A549 (cell line): Measurements from ENCODE around the gene PFN3.

Experiments used
- CTCF ChIP-seq: fragments of >200 bp; sonication (Bioruptor Twin); formaldehyde crosslinking; IDR thresholded peaks from 3 replicates; pipeline ENCODE4 v1.5.1; 2016
- KDM5A ChIP-seq: fragments of 200-600 bp; sonication (generic); IDR thresholded peaks from 2 replicates; pipeline ENCODE4 v1.6.1; 2016; ENCODE audit warnings: antibody characterized with exemption, mild to moderate bottlenecking
- MAFK ChIP-seq: fragments of 450-650 bp; IDR thresholded peaks from 2 replicates; pipeline ENCODE4 v1.6.1; 2014; ENCODE audit not compliant: partially characterized antibody
- MYC ChIP-seq: IDR thresholded peaks from 2 replicates; pipeline ENCODE4 v1.6.1; 2012; ENCODE audit warnings: mild to moderate bottlenecking, inconsistent platforms, low read length, improper control_type of control experiment, borderline replicate concordance
- TF ChIP-seq, protein P1 (sequence below): IDR thresholded peaks from 2 replicates; pipeline ENCODE4 v1.6.1; 2012

DNA sequence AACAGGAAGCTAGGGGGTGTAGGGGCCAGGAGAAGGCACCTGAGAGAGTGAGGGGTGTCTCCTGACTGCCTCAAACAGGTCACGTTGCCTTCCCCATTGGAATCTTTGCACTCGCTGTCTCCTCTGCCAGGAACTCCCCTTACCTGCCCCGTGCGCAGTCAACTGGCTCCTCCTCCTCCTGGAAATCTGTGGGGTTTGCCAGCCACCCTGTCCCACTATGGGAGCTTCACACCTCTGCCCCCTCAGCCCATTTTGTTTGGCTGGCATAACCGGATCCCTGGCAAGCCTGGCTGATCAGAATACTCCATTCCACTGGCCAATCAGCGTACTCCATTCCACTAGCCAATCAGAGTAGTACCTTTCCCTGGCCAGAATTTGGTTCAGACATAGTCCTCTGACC is 26.7 kb downstream of the PFN3 start:
- TF ChIP-seq KDM5A = no peak
- TF ChIP-seq, protein P1, sequence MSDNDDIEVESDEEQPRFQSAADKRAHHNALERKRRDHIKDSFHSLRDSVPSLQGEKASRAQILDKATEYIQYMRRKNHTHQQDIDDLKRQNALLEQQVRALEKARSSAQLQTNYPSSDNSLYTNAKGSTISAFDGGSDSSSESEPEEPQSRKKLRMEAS = no peak
- no peak for TF ChIP-seq CTCF
- no peak for TF ChIP-seq MAFK
- no peak for TF ChIP-seq MYC
